Thymus (tissue), 14 donors: ENCODE data around the gene TSGA10IP. TPM values are rescaled to one million over a fixed set of nuclear protein-coding genes. Genes with fewer than 3 reads are reported as not detected.

Experiments used
- DNase-seq, 9 donors: peaks; one replicate each; pipeline ENCODE4 v3.0.0-alpha.2; 2013; ENCODE audit warnings: low spot score in 9 of 9, low read depth in 6 of 9, missing footprints in 1 of 9
- H3K27ac ChIP-seq, 2 donors: one replicate each; pipeline ENCODE4 v1.5.1; 2013; ENCODE audit warnings: control low read depth in 1 of 2, low read depth in 1 of 2, low read length in 1 of 2, mild to moderate bottlenecking in 1 of 2, moderate library complexity in 1 of 2
- H3K27me3 ChIP-seq, 2 donors: one replicate each; pipeline ENCODE4 v1.5.1; 2013; ENCODE audit warnings: low read length in 1 of 2; ENCODE audit not compliant: control insufficient read depth in 2 of 2, insufficient read depth in 1 of 2
- H3K36me3 ChIP-seq, 2 donors: one replicate each; pipeline ENCODE4 v1.5.1; 2013; ENCODE audit warnings: low read length in 1 of 2, mild to moderate bottlenecking in 1 of 2, moderate library complexity in 1 of 2; ENCODE audit not compliant: control insufficient read depth in 2 of 2, insufficient read depth in 2 of 2
- H3K4me1 ChIP-seq, 2 donors: one replicate each; pipeline ENCODE4 v1.5.1; 2013; ENCODE audit warnings: low read length in 2 of 2; ENCODE audit not compliant: control insufficient read depth in 2 of 2, insufficient read depth in 2 of 2
- H3K4me3 ChIP-seq, 2 donors: one replicate each; pipeline ENCODE4 v1.5.1; 2013; ENCODE audit warnings: low read length in 2 of 2, control low read depth in 1 of 2, mild to moderate bottlenecking in 1 of 2
- H3K9me3 ChIP-seq, 2 donors: one replicate each; pipeline ENCODE4 v1.5.1; 2013; ENCODE audit warnings: low read length in 1 of 2, mild to moderate bottlenecking in 1 of 2; ENCODE audit not compliant: control insufficient read depth in 2 of 2, insufficient read depth in 1 of 2
- WGBS: extraction: QIAGEN DNeasy Blood & Tissue Kit; methylation state at CpG from one replicate; pipeline ENCODE4 v1.1.7; 2013; 5-methylcytosine and 5-hydroxymethylcytosine counted together
- long read RNA-seq, 10 donors: transcript quantifications; one replicate each; lab custom pipeline, GENCODE V29; 2026
- polyA plus RNA-seq: library from polyadenylated mRNA; stranded (reverse); fragments of 200-250 nt; gene quantifications from one replicate; pipeline ENCODE4 v1.2.3, GENCODE V29; 2013
- total RNA-seq: library from RNA; stranded (reverse); fragments of 120-200 nt; gene quantifications from one replicate; pipeline ENCODE4 v1.2.4, GENCODE V29; 2013
- donor health status: healthy.

TSGA10IP gene
- total RNA-seq: 0.09 TPM
- polyA plus RNA-seq: 0.05 TPM
- long read RNA-seq, donor 1: 0 reads
- long read RNA-seq, donor 2: 0 reads
- long read RNA-seq, donor 3: 0 reads
- long read RNA-seq, donor 4: 0 reads
- long read RNA-seq, donor 5: 0 reads
- long read RNA-seq, donor 6: 0 reads
- long read RNA-seq, donor 7: 0 reads
- long read RNA-seq, donor 8: 0 reads
- long read RNA-seq, donor 9: 0 reads
- long read RNA-seq, donor 10: 0 reads

- no peak within 1 kb of the TSS for H3K4me3 ChIP-seq
- DNase-seq: no peak
- H3K4me1 ChIP-seq: no peaks in the 10 kb centered on the region
- WGBS: 93% methylated on average over 13 of the region's 13 CpGs
- H3K36me3 ChIP-seq: no peaks in the 10 kb centered on the region
- no peaks in the 10 kb centered on the region for H3K9me3 ChIP-seq
- no peak within 1 kb of the TSS for H3K27ac ChIP-seq
- H3K27me3 ChIP-seq: peaks cover 0 to 10% of the 10 kb centered on the region in 2 donors
Measured at GRCh38 chr11:65945430-65945911, at the start of gene TSGA10IP. Gene TSGA10IP, plus strand, starts transcription at chr11:65945480. Its CDS starts 196 bp downstream, at chr11:65945676.

GRCh38 chr11:65895482-65895981 is 49.7 kb upstream of the TSGA10IP start:
- no peak for DNase-seq
- WGBS: 97% methylated on average over 5 of the region's 5 CpGs
- Histone ChIP-seq H3K36me3 (no peaks in the 10 kb centered on the region), H3K9me3 (no peaks in the 10 kb centered on the region), H3K27ac (no peak overlapping the region), H3K27me3 (peaks cover 18 to 44% of the 10 kb centered on the region in 2 donors), H3K4me3 (no peak overlapping the region), H3K4me1 (peaks cover 40 to 55% of the 10 kb centered on the region in 2 donors)

GRCh38 chr11:65896034-65896999 is 49.0 kb upstream of the TSGA10IP start:
- H3K36me3 ChIP-seq: no peaks in the 10 kb centered on the region
- H3K4me3 ChIP-seq: no peak overlapping the region
- no peaks in the 10 kb centered on the region for H3K9me3 ChIP-seq
- 97% methylated on average over 14 of the region's 14 CpGs for WGBS
- no peak overlapping the region for H3K27ac ChIP-seq
- no peak for DNase-seq
- H3K4me1 ChIP-seq: peaks cover 42 to 58% of the 10 kb centered on the region in 2 donors
- H3K27me3 ChIP-seq: peaks cover 22 to 52% of the 10 kb centered on the region in 2 donors

- H3K27ac ChIP-seq: no peak overlapping the region
- peaks cover 37 to 54% of the 10 kb centered on the region in 2 donors for H3K4me1 ChIP-seq
- 95% methylated on average over 4 of the region's 4 CpGs for WGBS
- no peak for DNase-seq
- no peaks in the 10 kb centered on the region for H3K36me3 ChIP-seq
- H3K27me3 ChIP-seq: peaks cover 22 to 57% of the 10 kb centered on the region in 2 donors
- H3K9me3 ChIP-seq: no peaks in the 10 kb centered on the region
- no peak overlapping the region for H3K4me3 ChIP-seq
Measured at GRCh38 chr11:65897020-65897471, 48.2 kb upstream of the TSGA10IP start.

GRCh38 chr11:65898656-65899355 is 46.5 kb upstream of the TSGA10IP start:
- DNase-seq: no peak
- peaks cover 23 to 49% of the 10 kb centered on the region in 2 donors for H3K4me1 ChIP-seq
- peak overlapping the region in 1 of 2 donors; percentile 58 for H3K4me3 ChIP-seq
- WGBS: 31% methylated on average over 28 of the region's 28 CpGs
- H3K27me3 ChIP-seq: peaks cover 22 to 65% of the 10 kb centered on the region in 2 donors
- H3K36me3 ChIP-seq: no peaks in the 10 kb centered on the region
- H3K27ac ChIP-seq: no peak overlapping the region
- H3K9me3 ChIP-seq: no peaks in the 10 kb centered on the region

- WGBS: 4% methylated on average over 78 of the region's 78 CpGs
- Histone ChIP-seq H3K4me1 (peaks cover 18 to 42% of the 10 kb centered on the region in 2 donors), H3K4me3 (peak overlapping the region in 1 of 2 donors; percentile 58), H3K36me3 (no peaks in the 10 kb centered on the region), H3K27ac (peak overlapping the region in 1 of 2 donors; percentile 31), H3K9me3 (no peaks in the 10 kb centered on the region), H3K27me3 (peaks cover 22 to 65% of the 10 kb centered on the region in 2 donors)
- DNase-seq: peak in 3 of 9 donors; percentile 66 to 76 (median 68)
Measured at GRCh38 chr11:65899356-65900124, 45.7 kb upstream of the TSGA10IP start.

- Histone ChIP-seq H3K4me1 (peaks cover 18 to 42% of the 10 kb centered on the region in 2 donors), H3K27me3 (peaks cover 22 to 65% of the 10 kb centered on the region in 2 donors), H3K9me3 (no peaks in the 10 kb centered on the region), H3K36me3 (no peaks in the 10 kb centered on the region), H3K4me3 (peak within 1 kb of the TSS; percentile 32 to 58), H3K27ac (peak within 1 kb of the TSS in 1 of 2 donors; percentile 49)
- DNase-seq: peak in 7 of 9 donors; percentile 64 to 88 (median 80)
- WGBS: 2% methylated on average over 80 of the region's 80 CpGs
Measured at GRCh38 chr11:65900125-65900898, 45.0 kb upstream of the TSGA10IP start, which contains the start of gene FOSL1. Gene FOSL1, minus strand, starts transcription at chr11:65900388. Its CDS starts 49 bp downstream, at chr11:65900339.
